GM11168 (cell line): Measurements from ENCODE around the gene ANKRD22.
"Not testable (repeated sequence)": the region's sequence is repeated elsewhere in the genome, so short reads cannot be mapped to it uniquely, and the experiment has no call there.

Experiments used
- in situ Hi-C: fragments of 300-500 bp; cut with MboI; formaldehyde crosslinking; loops from one replicate; pipeline ENCODE4 v1.12.0; 2022; ENCODE audit warnings: low sequenced_read_pairs; ENCODE audit not compliant: unreplicated experiment

ANKRD22 gene

DNA sequence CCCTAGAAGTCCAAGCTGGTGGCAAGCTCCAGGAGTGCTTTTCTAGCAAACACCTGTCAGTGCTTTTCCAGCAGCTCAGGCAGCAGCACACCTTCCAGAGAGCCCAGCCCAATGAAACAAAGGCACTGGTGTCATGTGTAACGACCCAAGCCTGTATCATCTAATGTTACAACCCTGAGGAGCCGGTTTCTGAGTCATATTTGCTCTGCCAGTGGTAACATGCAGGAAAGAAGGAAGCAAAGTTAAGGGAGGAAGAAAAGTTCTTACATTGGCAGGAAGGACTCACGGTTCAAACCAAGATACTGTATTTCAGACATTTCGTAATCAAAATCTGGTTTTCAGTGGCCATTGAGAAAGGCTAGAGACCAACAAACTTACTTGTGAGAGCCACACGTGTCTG is at the start of gene ANKRD22:
ANKRD22 (minus strand) TSS at position 139 of the 400 bp plus-strand sequence. CDS start 237 bp downstream, outside the sequence.
- in situ Hi-C loops, result no loop called here

DNA sequence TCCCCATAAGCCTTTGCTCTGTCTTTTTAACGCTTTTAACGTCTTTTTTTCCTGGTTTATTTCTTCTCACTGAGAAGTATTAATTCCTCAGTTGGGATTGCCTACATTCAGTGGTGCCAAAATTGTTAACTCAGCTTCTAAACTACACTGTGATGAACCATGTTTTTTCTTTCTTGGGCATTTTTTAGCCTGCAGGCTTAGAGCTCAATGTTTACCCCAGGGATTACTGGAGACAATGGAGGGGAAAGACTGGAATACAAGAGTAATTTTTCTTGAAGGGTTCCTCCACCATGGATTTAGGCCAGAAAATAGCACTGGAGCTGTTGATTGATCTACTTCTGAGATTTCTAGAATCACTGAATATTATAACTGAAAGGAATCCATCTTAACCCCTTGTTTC is 48.2 kb upstream of the ANKRD22 start:
- in situ Hi-C loops, result no loop called here

DNA sequence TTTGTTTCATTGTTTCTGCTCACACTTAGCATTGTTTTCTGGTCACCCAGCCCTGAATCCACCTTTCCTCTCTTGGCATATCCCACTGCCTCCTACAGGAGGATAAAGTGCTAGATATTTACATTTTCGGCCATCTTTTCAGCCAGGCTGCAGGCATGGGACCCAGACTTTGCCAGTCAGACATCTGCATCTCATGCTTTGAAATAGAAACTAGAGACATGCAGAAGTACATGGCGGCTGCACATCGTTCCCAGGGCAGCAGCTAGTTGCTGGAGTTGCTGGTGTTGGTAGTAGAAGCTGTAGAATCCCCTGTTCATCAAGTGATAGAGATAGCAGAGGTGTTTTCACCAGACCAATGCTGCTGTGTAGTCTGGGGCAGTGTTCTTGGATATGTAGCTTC is 47.1 kb upstream of the ANKRD22 start:
- in situ Hi-C loops, result no loop called here

- in situ Hi-C loops, result no loop called here
Measured at GRCh38 chr10:88896994-88897853, 45.6 kb upstream of the ANKRD22 start.

- in situ Hi-C loops, result no loop called here
Measured at GRCh38 chr10:88896372-88896993, 44.8 kb upstream of the ANKRD22 start.

DNA sequence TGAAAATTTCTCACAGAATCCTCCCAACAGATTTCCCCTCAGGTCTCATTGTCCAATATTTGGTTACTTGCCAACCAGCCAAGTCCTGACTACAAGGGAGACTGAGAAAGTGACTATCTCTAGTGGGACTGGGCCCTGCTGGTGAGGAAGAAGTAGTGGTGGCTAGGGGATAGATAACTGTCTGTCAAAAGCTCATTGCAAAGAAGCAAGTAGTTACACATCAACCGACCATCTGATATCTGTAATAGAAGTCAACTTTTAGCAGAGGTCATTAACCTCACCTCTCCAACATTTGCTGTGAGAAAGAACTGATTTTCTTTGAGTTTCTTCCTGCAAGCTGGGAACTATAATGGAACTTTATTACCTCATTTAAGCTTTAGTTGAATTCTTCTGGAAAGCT is 43.6 kb upstream of the ANKRD22 start:
- in situ Hi-C loops, result no loop called here

DNA sequence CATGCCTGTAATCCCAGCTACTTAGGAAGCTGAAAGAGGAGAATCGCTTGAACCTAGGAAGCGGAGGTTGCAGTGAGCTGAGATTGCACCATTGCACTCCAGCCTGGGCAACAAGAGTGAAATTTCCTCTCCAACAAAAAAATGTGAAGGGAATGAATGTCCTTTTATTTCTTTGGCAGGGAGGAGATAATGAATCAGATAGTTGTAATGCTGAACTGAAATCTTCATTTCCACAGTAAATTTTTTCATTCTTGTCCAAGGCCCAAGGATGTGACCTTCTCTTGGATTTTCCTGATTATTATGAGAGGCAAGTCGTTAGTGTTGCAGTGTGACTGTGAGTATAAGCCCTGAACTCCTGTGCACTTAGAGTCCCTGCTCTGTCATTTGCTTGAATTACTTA is 42.0 kb upstream of the ANKRD22 start:
- in situ Hi-C loops, result no loop called here

GRCh38 chr10:88892222-88892967 is 40.8 kb upstream of the ANKRD22 start:
- in situ Hi-C loops, result no loop called here

GRCh38 chr10:88890681-88891381 is 39.2 kb upstream of the ANKRD22 start:
- in situ Hi-C loops, result no loop called here

DNA sequence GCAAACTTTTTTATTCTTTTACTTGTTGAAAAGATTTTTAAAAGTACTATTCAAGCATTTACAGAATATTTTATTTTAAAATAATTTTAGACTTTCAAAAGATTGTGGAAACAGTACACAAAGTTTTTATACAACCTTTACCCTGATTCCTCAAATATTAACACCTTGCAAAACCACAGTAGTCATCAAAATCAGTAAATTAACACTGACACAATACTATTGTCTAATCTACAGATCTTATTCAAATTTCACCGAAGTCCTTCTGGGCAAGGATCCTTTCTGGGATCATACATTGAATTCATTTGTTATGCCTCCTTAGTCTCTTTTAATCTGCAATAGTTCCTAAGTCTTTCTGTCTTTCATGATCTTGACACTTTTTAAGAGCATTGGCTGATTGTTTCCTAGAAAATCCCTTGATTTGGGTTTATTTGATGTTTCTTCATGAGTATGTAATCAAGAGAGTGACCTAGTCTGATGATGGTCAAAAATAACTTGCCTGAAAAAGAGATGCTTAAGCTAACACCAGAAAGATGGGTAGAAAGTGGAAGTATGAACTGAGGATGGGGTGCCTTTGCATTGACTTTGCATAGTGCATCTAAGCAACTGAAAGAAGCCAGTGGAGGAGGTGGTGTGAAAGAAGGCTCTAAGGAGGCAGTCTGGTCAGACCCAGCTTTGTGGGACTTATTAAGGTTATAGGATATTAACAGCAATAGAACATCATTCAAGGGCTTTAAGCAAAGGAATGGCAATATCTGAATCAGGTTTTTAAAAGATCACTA is 38.1 kb upstream of the ANKRD22 start:
- in situ Hi-C loops, result no loop called here

DNA sequence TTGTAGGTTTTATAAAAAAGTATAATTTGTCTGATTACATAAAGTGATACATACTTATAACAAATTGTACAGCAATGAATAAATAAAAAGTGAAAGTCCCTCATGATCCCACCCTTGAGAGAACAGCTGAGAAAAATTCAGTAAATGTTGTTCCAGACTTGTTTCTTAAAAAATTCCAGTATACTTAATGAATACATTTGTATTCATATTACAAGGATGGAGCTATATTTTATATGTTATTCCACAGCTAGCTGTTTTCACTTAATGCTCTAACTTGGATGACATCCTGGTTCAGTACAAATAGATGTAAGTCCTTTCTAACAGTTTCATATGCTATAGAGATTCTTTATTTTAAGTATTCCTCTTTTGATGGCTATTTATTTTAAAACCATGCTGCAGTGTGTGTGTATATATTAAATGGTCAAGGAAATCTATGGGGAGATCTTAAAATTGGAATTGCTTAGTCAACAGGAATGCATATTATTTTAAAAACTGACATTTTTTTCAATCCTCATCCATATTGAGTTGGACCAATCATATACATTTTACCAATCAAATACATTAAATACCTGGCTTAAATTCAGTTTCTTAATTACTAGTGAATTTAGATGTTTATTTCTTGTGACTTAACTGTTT is 37.3 kb upstream of the ANKRD22 start:
- in situ Hi-C loops, result no loop called here

DNA sequence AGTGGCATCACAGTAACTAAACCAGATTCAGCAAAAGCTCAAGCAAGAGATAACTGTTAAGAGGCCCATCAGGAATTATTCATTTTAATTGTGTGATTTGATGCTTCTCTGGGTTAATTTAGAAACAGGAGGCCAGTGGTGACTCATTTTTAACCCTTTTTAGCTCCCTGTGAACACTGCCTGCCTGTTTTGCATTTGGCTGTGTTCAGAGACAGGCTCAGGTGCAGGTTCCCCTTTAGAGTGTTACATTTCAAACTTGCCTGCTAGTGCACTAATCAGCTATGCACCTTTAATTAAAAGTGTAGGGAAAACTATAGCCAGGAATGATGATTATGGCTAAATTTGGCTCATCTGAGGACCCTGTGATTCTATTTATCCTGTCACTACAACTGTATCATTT is 34.9 kb upstream of the ANKRD22 start:
- in situ Hi-C loops, result no loop called here

DNA sequence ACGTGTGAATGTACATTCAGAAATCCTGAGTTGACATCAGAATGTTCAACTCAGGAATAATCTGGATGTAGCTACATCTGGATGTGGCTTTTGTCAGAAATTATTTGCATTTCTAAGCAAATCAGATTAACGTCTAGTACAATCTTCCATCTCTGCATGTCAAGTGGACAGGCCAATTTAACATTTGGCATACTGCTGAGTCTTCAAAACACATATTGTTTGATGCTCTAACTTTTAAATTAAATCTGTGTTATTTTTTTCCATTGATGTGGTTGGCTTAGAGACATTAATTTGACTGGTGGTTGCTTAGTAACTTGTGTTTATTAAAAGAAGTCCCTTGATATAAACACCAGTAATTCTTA is 31.8 kb upstream of the ANKRD22 start:
- in situ Hi-C loops, result no loop called here

- in situ Hi-C loops, result not testable (repeated sequence)
Measured at GRCh38 chr10:88882646-88883447, 31.2 kb upstream of the ANKRD22 start.

DNA sequence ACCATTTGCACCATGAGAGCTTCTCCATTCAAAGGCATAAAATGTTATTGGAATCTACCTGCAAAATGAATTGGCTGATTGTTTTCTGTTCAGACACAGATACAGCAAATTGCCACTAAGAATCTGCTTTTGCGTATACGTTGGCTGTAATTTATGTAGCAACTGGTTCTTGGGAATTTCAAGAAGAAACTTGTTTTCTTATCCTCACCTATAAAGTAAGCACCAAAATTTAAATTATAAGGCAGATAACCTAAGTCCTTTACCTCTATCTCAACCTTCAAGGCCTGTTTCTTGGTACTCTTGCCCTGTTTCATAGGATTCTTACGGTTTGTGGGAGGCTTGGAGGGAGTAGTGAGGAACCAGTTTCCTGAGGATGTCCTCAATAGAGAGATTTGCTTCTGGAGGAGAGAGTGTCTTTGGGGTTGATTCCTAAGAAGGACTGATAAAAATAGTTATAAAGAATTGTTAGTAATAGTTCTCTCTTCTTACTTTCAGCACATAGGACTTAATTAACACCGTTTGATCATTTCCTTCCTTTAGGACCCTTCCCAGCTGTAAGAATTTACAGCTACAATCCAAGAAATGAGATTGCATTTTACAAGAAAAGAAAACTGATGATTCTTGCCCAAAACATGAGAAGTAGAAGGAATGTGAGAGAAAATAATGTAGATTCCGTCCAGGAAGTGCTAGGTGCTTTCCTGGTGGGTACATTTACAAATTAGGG is 30.4 kb upstream of the ANKRD22 start:
- in situ Hi-C loops, result no loop called here

- in situ Hi-C loops, result no loop called here
Measured at GRCh38 chr10:88881320-88881719, 29.7 kb upstream of the ANKRD22 start.

DNA sequence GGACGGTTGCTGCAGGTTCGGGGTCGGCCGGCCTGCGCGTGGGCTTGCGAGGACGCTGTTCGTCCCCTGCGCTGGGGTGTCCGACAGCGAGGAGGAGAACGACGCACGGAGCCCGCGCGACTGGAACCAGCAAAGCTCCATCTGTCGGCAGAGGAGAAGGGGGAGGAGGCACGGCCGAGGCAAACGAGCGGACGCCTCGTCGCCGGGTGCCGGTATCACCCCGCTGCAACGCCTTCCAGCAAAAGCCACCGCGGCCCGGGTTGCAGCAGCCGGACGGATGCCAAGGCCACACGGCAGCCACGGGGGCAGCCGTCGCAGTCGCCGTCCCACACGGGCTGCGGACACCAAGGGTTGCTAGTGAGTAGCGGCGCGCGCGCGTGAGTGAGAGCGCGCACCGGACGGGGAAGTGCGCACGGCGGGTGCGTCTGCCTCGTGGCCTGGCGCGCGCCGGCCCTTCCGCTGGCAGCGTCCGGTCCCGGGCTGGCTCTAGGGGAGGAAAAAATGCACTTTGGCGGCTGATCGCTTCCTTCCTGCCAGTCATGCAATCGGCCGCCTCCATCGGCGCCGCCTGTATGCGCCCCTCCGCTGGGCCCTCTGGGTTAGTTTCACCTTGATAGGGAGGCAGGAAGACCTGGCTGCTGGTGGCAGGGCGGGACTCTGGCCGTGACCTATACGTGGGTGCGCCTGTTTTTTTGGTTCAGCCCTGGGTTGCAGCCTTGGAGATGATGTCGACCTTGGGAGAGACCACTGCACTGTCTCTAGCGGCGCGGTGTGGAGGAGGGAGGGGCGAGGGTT is 28.8 kb upstream of the ANKRD22 start:
- in situ Hi-C loops, result no loop called here
